Esophagus muscularis mucosa (tissue), 3 donors: ENCODE data around the gene TSC2.

ENCODE experiments used
- POLR2A ChIP-seq: fragments of 450-650 bp; IDR thresholded peaks from one replicate; pipeline ENCODE4 v1.6.1; 2017; ENCODE audit warnings: antibody characterized with exemption, moderate library complexity, mild to moderate bottlenecking, low read depth
- POLR2AphosphoS5 ChIP-seq, 2 donors: sonication (generic); formaldehyde crosslinking; IDR thresholded peaks; one replicate each; pipeline ENCODE4 v1.6.1; 2017; ENCODE audit warnings: antibody characterized with exemption in 2 of 2
- TF ChIP-seq, protein P1 (sequence below), 3 experiments: fragments of 200-600 bp in 2 of 3; fragments of 450-650 bp in 1 of 3; sonication (generic) in 2 of 3; IDR thresholded peaks; one replicate each; pipeline ENCODE4 v1.5.1; 2017 to 2019; ENCODE audit warnings: antibody characterized with exemption in 3 of 3, mild to moderate bottlenecking in 2 of 3, moderate library complexity in 1 of 3

DNA sequence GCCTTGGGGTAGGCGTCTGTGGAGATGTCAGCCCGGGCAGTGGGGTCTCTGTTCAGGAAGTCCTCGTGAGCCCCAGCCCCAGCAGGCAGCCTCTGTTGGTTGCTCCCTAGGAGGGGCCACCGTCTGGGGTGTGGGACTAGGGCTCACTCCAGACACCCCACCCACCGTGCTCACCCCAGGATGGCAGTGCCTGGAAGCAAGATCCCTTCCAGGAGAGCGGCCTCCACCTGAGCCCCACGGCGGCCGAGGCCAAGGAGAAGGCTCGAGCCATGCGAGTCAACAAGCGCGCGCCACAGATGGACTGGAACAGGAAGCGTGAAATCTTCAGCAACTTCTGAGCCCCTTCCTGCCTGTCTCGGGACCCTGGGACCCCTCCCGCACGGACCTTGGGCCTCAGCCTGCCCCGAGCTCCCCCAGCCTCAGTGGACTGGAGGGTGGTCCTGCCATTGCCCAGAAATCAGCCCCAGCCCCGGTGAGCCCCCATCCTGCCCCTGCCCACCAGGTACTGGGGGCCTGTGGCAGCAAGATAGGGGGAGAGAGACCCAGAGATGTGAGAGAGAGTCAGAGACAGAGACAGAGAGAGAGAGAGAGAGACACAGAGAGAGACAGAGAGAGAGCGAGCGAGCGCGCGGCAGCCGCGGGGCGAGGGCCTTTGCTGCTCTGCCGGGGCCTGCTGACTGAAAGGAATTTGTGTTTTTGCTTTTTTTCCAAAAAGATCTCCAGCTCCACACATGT is 10.0 kb upstream of the TSC2 start:
- no peak for TF ChIP-seq POLR2A
- TF ChIP-seq, protein P1, sequence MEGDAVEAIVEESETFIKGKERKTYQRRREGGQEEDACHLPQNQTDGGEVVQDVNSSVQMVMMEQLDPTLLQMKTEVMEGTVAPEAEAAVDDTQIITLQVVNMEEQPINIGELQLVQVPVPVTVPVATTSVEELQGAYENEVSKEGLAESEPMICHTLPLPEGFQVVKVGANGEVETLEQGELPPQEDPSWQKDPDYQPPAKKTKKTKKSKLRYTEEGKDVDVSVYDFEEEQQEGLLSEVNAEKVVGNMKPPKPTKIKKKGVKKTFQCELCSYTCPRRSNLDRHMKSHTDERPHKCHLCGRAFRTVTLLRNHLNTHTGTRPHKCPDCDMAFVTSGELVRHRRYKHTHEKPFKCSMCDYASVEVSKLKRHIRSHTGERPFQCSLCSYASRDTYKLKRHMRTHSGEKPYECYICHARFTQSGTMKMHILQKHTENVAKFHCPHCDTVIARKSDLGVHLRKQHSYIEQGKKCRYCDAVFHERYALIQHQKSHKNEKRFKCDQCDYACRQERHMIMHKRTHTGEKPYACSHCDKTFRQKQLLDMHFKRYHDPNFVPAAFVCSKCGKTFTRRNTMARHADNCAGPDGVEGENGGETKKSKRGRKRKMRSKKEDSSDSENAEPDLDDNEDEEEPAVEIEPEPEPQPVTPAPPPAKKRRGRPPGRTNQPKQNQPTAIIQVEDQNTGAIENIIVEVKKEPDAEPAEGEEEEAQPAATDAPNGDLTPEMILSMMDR (IDR thresholded peaks at IDR 0.05): no peak
- no peak for TF ChIP-seq POLR2AphosphoS5 (IDR thresholded peaks at IDR 0.05)
